ENCODE results near the gene PLXNB3. TPM values are rescaled to one million over a fixed set of nuclear protein-coding genes. Genes with fewer than 3 reads are reported as not detected.

PLXNB3 gene
- total and polyA plus RNA-seq, 2 of the 13 experiments (the other 11 are each of a cell fraction or from before 2014, with no cell fraction given): 3.0 to 6.9 TPM

DNA sequence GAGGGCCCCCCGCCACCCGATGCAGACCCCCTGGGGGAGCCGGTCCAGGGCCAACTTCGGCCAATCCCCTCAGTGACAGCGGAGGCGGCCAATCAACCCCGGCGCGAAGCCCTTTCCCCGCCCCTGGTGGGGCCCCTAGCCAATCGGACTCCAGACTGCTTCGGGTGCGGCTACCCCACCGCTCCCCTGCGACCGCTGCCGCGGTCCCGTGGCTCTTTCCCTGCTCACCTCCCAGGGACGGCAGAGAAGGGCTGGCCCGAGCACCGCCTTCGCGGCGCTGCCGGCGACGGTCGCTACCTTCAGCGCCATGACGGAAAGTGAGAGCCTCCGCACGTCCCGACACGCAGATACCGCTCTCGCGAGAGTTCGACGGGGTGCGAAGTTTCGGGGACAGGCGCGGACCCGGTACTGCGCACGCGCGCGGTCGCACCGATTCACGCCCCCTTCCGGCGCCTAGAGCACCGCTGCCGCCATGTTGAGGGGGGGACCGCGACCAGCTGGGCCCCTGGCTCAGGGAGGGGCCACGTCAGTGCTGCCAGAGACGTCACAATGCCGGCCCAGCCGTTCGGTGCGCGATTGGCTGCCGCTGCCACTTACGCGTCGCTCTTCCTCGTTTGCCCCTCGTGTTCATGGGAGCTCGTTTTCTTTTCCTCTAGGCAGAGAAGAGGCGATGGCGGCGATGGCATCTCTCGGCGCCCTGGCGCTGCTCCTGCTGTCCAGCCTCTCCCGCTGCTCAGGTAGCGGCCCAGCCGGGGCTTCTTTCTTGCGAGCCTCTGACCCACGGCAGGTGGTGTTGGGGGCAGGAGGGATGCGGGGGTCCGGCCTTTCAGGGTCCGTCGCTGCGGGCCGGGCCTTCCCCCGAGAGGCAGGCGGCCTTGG lies 30.2 kb downstream of the PLXNB3 start, which contains the start of the genes IDH3G and SSR4 (continued):
- TF ChIP-seq, protein P1, sequence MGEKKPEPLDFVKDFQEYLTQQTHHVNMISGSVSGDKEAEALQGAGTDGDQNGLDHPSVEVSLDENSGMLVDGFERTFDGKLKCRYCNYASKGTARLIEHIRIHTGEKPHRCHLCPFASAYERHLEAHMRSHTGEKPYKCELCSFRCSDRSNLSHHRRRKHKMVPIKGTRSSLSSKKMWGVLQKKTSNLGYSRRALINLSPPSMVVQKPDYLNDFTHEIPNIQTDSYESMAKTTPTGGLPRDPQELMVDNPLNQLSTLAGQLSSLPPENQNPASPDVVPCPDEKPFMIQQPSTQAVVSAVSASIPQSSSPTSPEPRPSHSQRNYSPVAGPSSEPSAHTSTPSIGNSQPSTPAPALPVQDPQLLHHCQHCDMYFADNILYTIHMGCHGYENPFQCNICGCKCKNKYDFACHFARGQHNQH (CRISPR knock-in tag; IDR thresholded peaks at IDR 0.05): no peak
- TF ChIP-seq GABPA (IDR thresholded peaks at IDR 0.05; ENCODE audit: low read depth, low read length) (no peak), GABPA (CRISPR knock-in tag; IDR thresholded peaks at IDR 0.05; ENCODE audit: low read depth) (peak; percentile 77), GFI1 (CRISPR knock-in tag; IDR thresholded peaks at IDR 0.05; ENCODE audit: borderline replicate concordance) (no peak), TBL1XR1 (IDR thresholded peaks at IDR 0.05; ENCODE audit: borderline replicate concordance, low read length, partially characterized antibody) (no peak), POLR2A (IDR thresholded peaks at IDR 0.05; ENCODE audit: insufficient read depth in 1 of 2, low read depth in 2 of 2, low read length in 2 of 2) (peak in 1 of 2 experiments; percentile 60; a peak in 2 of 4 replicates), ZFP82 (CRISPR knock-in tag; IDR thresholded peaks at IDR 0.05; ENCODE audit: borderline replicate concordance) (no peak), SIX4 (CRISPR knock-in tag; IDR thresholded peaks at IDR 0.05) (no peak), ATF1 (CRISPR knock-in tag; IDR thresholded peaks at IDR 0.05) (peak; percentile 85), HDAC6 (IDR thresholded peaks at IDR 0.05; ENCODE audit: low read depth, low read length) (no peak), ZNF205 (CRISPR knock-in tag; IDR thresholded peaks at IDR 0.05) (no peak), SRF (IDR thresholded peaks at IDR 0.05; ENCODE audit: low read depth, low read length) (no peak), ZNF746 (CRISPR knock-in tag; IDR thresholded peaks at IDR 0.05) (no peak), MED8 (CRISPR knock-in tag; IDR thresholded peaks at IDR 0.05; ENCODE audit: insufficient replicate concordance) (peak; percentile 49), GLI4 (CRISPR knock-in tag; IDR thresholded peaks at IDR 0.05; ENCODE audit: borderline replicate concordance) (no peak), ZNF883 (CRISPR knock-in tag; IDR thresholded peaks at IDR 0.05; ENCODE audit: not compliant biosample characterization) (peak; percentile 74), ZNF83 (CRISPR knock-in tag; IDR thresholded peaks at IDR 0.05; ENCODE audit: borderline replicate concordance) (no peak), SMARCC2 (IDR thresholded peaks at IDR 0.05) (no peak), CHCHD3 (CRISPR knock-in tag; IDR thresholded peaks at IDR 0.05) (no peak)
- TF ChIP-seq, protein P2, sequence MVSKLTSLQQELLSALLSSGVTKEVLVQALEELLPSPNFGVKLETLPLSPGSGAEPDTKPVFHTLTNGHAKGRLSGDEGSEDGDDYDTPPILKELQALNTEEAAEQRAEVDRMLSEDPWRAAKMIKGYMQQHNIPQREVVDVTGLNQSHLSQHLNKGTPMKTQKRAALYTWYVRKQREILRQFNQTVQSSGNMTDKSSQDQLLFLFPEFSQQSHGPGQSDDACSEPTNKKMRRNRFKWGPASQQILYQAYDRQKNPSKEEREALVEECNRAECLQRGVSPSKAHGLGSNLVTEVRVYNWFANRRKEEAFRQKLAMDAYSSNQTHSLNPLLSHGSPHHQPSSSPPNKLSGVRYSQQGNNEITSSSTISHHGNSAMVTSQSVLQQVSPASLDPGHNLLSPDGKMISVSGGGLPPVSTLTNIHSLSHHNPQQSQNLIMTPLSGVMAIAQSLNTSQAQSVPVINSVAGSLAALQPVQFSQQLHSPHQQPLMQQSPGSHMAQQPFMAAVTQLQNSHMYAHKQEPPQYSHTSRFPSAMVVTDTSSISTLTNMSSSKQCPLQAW (CRISPR knock-in tag; IDR thresholded peaks at IDR 0.05): 0 out of 2 replicates have a peak, but pooled peaks have one; percentile 33
- TF ChIP-seq, protein P3, sequence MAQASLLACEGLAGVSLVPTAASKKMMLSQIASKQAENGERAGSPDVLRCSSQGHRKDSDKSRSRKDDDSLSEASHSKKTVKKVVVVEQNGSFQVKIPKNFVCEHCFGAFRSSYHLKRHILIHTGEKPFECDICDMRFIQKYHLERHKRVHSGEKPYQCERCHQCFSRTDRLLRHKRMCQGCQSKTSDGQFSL (CRISPR knock-in tag; IDR thresholded peaks at IDR 0.05): peak; percentile 97
- TF ChIP-seq, protein P4, sequence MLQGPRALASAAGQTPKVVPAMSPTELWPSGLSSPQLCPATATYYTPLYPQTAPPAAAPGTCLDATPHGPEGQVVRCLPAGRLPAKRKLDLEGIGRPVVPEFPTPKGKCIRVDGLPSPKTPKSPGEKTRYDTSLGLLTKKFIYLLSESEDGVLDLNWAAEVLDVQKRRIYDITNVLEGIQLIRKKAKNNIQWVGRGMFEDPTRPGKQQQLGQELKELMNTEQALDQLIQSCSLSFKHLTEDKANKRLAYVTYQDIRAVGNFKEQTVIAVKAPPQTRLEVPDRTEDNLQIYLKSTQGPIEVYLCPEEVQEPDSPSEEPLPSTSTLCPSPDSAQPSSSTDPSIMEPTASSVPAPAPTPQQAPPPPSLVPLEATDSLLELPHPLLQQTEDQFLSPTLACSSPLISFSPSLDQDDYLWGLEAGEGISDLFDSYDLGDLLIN (CRISPR knock-in tag; IDR thresholded peaks at IDR 0.05; ENCODE audit: borderline replicate concordance): no peak
- TF ChIP-seq, protein P5, sequence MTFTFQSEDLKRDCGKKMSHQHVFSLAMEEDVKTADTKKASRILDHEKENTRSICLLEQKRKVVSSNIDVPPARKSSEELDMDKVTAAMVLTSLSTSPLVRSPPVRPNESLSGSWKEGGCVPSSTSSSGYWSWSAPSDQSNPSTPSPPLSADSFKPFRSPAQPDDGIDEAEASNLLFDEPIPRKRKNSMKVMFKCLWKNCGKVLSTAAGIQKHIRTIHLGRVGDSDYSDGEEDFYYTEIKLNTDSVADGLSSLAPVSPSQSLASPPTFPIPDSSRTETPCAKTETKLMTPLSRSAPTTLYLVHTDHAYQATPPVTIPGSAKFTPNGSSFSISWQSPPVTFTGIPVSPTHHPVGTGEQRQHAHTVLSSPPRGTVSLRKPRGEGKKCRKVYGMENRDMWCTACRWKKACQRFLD (CRISPR knock-in tag; IDR thresholded peaks at IDR 0.05; ENCODE audit: borderline replicate concordance): no peak
- TF ChIP-seq, protein P6, sequence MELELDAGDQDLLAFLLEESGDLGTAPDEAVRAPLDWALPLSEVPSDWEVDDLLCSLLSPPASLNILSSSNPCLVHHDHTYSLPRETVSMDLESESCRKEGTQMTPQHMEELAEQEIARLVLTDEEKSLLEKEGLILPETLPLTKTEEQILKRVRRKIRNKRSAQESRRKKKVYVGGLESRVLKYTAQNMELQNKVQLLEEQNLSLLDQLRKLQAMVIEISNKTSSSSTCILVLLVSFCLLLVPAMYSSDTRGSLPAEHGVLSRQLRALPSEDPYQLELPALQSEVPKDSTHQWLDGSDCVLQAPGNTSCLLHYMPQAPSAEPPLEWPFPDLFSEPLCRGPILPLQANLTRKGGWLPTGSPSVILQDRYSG (CRISPR knock-in tag; IDR thresholded peaks at IDR 0.05): no peak

Data from HepG2 (cell line).